GM21515 (cell line): ENCODE measurements around the gene SMOC1.

Source experiments
- ATAC-seq: cut with Tn5 transposase; IDR thresholded peaks from one replicate; pipeline ENCODE4 v1.9.1; 2021; ENCODE audit not compliant: unreplicated experiment

SMOC1 gene

GRCh38 chr14:69879175-69880043 is at the start of gene SMOC1:
Gene SMOC1, plus strand, starts transcription at chr14:69879416. Its CDS starts 263 bp downstream, at chr14:69879679.
- ATAC-seq = no peak

- no peak for ATAC-seq
Observed at GRCh38 chr14:69838881-69839416, 40.3 kb upstream of the SMOC1 start.

- ATAC-seq = no peak
Observed at GRCh38 chr14:69839661-69840060, 39.6 kb upstream of the SMOC1 start.

- no peak for ATAC-seq
Observed at GRCh38 chr14:69841656-69842055, 37.6 kb upstream of the SMOC1 start.

- no peak for ATAC-seq
Observed at GRCh38 chr14:69842686-69843420, 36.4 kb upstream of the SMOC1 start.

- ATAC-seq = no peak
Observed at GRCh38 chr14:69844171-69844570, 35.0 kb upstream of the SMOC1 start.

- no peak for ATAC-seq
Observed at GRCh38 chr14:69845050-69845581, 34.1 kb upstream of the SMOC1 start.

GRCh38 chr14:69845787-69846186 is 33.4 kb upstream of the SMOC1 start:
- ATAC-seq = no peak

- ATAC-seq = no peak
Observed at GRCh38 chr14:69848156-69848555, 31.1 kb upstream of the SMOC1 start.

GRCh38 chr14:69848903-69849391 is 30.3 kb upstream of the SMOC1 start:
- no peak for ATAC-seq

GRCh38 chr14:69850086-69850735 is 29.0 kb upstream of the SMOC1 start:
- no peak for ATAC-seq

- no peak for ATAC-seq
Observed at GRCh38 chr14:69850736-69851112, 28.5 kb upstream of the SMOC1 start.

- ATAC-seq = no peak
Observed at GRCh38 chr14:69852531-69853321, 26.5 kb upstream of the SMOC1 start.

- ATAC-seq = no peak
Observed at GRCh38 chr14:69853774-69854173, 25.4 kb upstream of the SMOC1 start.

GRCh38 chr14:69854598-69854997 is 24.6 kb upstream of the SMOC1 start:
- no peak for ATAC-seq

- no peak for ATAC-seq
Observed at GRCh38 chr14:69855180-69855832, 23.9 kb upstream of the SMOC1 start.

- no peak for ATAC-seq
Observed at GRCh38 chr14:69858801-69859200, 20.4 kb upstream of the SMOC1 start.

- no peak for ATAC-seq
Observed at GRCh38 chr14:69859591-69859990, 19.6 kb upstream of the SMOC1 start.

GRCh38 chr14:69860221-69860620 is 19.0 kb upstream of the SMOC1 start:
- ATAC-seq = no peak
